ENCODE data around the gene EBI3.
A peak's percentile ranks its signal among the peaks of the same experiment; 100 is the strongest.

Gene EBI3

DNA sequence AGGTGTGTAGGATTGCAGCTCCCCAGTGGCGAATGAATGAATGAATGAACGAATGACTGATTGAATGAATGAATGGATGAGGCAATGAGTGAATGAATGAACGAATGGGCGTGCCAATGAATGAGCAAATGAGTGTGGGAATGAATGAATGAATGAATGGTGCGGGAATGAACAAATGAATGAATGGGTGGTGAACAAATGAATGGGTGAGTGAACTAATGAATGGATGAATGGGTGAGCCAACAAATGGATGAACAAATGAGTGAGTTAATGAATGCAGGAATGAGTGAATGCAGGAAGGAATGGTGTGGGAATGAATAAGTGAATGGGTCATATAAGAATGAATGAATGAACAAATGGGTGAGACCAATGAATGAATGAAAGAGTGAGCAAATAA is 32.1 kb upstream of the EBI3 start:
- no peak for DNase-seq (ENCODE audit: low spot score)
- TF ChIP-seq, protein P1, sequence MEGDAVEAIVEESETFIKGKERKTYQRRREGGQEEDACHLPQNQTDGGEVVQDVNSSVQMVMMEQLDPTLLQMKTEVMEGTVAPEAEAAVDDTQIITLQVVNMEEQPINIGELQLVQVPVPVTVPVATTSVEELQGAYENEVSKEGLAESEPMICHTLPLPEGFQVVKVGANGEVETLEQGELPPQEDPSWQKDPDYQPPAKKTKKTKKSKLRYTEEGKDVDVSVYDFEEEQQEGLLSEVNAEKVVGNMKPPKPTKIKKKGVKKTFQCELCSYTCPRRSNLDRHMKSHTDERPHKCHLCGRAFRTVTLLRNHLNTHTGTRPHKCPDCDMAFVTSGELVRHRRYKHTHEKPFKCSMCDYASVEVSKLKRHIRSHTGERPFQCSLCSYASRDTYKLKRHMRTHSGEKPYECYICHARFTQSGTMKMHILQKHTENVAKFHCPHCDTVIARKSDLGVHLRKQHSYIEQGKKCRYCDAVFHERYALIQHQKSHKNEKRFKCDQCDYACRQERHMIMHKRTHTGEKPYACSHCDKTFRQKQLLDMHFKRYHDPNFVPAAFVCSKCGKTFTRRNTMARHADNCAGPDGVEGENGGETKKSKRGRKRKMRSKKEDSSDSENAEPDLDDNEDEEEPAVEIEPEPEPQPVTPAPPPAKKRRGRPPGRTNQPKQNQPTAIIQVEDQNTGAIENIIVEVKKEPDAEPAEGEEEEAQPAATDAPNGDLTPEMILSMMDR (IDR thresholded peaks at IDR 0.05; ENCODE audit: extremely low read depth, missing control alignments), result no peak

DNA sequence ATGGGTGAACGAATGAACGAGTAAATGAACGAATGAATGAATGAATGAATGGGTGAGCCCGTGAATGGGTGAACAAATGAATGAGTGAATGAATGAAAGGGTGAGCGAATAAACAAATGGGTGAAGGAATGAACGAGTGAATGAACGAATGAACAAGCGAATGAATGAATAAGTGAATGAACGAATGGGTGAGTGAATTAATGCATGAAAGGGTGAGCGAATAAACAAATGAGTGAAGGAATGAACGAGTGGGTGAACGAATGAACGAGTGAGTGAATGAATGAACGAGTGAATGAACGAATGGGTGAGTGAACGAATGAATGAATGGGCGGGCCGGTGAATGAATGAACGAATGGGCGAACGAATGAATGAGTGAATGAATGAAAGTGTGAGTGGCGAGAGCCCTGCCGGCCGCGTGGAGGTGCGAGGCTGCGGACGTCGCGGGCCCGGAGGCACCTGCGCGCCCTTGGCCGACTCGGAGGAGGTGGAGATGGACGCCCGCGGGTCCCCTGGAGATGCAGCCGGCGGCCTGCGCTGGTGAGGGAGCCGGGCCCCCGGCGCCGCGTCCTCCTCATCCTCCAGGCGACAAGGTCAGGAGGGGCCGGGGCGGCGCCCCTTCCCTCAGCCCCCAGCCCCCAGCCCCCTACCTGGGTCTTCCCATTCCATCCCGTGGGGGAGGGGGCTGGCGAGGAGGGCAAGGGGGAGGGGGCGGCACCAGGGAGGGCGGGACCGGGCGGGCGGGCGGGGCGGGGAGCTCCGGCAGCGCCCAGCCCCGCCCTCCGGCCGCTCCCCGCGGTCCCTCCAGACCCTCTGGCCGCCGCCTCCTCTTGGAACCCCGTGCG is 31.5 kb upstream of the EBI3 start:
- TF ChIP-seq, protein P1 (IDR thresholded peaks at IDR 0.05; ENCODE audit: extremely low read depth, missing control alignments), result no peak
- DNase-seq (ENCODE audit: low spot score), result peak; percentile 58

DNA sequence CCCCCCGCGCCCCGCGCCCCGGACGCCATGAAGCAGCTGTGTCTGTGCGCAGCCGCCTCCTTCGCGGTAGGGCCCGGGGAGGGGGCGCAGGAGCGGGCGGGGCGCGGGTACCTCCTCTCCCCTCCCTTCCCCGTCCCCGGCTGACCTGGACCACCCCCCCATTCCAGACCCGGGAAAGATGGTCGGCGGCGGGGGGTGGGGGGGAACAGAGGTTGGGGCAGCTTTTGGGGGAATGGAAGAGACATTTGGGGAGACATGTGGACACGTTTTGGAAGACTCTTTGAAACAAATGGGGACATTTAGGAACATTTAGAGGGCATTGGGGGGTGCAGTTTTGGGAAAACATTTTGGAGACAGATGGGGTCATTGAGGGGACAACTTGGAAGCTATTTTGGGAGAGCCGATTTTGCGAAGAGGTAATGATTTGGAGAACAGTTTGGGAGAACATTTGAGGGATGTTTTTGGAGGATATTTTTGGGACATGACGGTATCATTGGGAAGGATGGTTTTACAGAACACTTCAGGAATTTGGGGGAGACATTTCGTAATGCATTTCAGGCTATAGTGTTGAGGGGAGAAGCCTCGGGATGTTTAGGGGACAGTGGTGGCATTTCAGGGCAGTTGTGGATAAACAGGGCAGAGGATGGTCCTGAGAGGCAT is 30.7 kb upstream of the EBI3 start:
- TF ChIP-seq, protein P1 (IDR thresholded peaks at IDR 0.05; ENCODE audit: extremely low read depth, missing control alignments), result no peak
- no peak for DNase-seq (ENCODE audit: low spot score)

DNA sequence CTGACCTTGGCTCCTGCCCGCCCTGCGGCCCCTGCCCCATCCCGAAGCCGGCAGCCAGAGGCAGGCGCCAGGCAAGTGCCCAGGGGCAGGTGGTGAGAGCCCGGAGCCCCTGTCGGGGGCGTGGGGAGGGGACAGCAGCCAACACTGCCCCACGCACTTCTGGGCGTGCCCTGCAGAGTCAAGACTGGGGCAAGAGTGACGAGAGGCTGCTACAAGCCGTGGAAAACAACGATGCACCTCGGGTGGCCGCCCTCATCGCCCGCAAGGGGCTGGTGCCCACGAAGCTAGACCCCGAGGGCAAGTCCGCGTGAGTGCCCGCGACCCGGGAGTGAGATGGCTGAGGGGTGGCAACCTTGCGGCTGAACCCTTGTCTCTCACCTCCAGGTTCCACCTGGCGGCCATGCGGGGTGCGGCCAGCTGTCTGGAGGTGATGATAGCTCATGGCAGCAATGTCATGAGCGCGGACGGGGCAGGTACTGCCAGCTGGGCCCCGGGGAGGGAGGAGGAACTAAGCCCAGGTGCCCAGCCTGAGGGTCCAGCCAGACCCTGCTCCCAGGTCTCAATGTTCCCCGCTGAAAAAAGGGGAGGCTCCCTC is 29.5 kb upstream of the EBI3 start:
- DNase-seq (ENCODE audit: low spot score), result no peak
- TF ChIP-seq, protein P1 (IDR thresholded peaks at IDR 0.05; ENCODE audit: extremely low read depth, missing control alignments), result no peak

DNA sequence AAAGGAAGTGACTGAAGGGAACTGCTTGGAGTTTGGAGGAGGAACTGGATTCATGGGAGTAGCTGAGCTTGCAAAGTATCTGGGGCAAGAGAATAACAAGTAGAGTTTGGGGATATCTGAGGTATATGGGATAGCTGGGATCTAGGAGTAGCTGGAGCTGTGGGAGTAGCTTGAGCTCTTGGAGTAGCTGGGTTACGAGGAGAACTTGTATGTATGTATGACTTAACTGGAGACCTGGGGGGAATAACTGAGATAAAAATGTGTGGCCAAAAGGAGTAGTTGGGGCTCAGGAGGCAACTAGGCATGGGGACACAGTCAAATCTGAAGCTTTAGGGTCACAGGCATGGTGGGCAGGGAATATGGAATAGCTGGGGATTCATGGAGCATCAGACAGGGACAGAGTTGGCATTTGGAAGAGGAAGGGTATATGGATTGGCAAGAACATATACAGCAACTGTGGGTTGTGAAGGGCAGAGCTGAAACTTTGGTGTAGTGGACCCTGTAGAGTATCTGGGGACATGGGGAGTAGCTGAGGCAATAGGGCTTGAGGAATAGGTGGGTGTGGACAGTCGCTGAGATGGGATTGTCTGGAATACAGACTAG is 28.3 kb upstream of the EBI3 start:
- TF ChIP-seq, protein P1 (IDR thresholded peaks at IDR 0.05; ENCODE audit: extremely low read depth, missing control alignments), result no peak

DNA sequence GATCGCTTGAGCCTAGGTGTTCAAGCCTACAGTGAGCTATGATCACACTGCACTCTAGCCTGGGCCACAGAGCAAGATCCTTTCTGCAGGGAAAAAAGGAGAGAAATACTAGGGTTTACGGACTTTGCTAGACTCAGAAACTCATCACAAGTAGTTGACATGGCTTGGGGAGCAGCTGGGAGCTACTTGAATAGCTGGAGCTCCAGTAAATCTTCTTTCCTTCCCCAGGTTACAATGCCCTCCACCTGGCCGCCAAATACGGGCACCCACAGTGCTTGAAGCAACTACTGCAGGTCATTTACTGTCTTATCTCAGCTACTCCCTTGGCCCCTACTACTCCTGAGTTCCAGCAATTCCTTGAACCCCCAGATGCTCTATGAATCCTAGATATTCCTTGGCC is 27.5 kb upstream of the EBI3 start:
- DNase-seq (ENCODE audit: low spot score), result no peak
- TF ChIP-seq, protein P1 (IDR thresholded peaks at IDR 0.05; ENCODE audit: extremely low read depth, missing control alignments), result no peak

More for the DNA sequence above, 28.3 kb upstream of the EBI3 start:
- no peak for DNase-seq (ENCODE audit: low spot score)
